ENCODE measurements around the gene TNFSF10.

GRCh38 chr3:172506094-172506493, 17.1 kb downstream of the TNFSF10 start:
- TF ChIP-seq CTCF (IDR thresholded peaks at IDR 0.05; ENCODE audit: poor library complexity) (no peak), EZH2 (IDR thresholded peaks at IDR 0.05; ENCODE audit: borderline replicate concordance) (no peak), EZH2phosphoT487 (IDR thresholded peaks at IDR 0.05; ENCODE audit: low read depth, severe bottlenecking, unreplicated experiment) (no peak)

All from hepatocyte (in vitro differentiated cells).